ENCODE measurements around the gene SPAG17.

DNA sequence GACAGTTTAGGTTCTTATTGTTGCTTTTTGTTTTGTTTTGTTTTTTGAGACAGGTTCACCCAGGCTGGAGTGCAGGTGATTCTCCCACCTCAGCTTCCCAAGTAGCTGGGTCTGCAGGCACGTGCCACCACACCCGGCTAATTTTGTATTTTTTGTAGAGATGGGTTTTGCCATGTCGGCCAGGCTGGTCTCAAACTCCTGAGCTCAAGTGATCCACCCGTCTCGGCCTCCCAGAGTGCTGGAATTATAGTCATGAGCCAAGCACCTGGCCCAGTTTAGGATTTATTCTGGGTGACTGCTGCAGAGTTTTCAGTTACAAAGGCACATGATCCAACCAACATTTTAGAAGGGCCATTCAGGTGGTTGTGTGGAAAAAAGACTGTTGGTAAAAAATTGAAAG is 102.0 kb downstream of the SPAG17 start:
- TF ChIP-seq, protein P1, sequence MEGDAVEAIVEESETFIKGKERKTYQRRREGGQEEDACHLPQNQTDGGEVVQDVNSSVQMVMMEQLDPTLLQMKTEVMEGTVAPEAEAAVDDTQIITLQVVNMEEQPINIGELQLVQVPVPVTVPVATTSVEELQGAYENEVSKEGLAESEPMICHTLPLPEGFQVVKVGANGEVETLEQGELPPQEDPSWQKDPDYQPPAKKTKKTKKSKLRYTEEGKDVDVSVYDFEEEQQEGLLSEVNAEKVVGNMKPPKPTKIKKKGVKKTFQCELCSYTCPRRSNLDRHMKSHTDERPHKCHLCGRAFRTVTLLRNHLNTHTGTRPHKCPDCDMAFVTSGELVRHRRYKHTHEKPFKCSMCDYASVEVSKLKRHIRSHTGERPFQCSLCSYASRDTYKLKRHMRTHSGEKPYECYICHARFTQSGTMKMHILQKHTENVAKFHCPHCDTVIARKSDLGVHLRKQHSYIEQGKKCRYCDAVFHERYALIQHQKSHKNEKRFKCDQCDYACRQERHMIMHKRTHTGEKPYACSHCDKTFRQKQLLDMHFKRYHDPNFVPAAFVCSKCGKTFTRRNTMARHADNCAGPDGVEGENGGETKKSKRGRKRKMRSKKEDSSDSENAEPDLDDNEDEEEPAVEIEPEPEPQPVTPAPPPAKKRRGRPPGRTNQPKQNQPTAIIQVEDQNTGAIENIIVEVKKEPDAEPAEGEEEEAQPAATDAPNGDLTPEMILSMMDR (IDR thresholded peaks at IDR 0.05; ENCODE audit: insufficient read depth, low read length, poor library complexity, severe bottlenecking): no peak
- TF ChIP-seq EZH2phosphoT487 (conservative IDR thresholded peaks at IDR 0.05; ENCODE audit: low read length): no peak
